ENCODE data around the gene GPR156. TPM values are rescaled to one million over a fixed set of nuclear protein-coding genes. Genes with fewer than 3 reads are reported as not detected.
A peak's percentile ranks its signal among the peaks of the same experiment; 100 is the strongest.

GPR156 gene
- total RNA-seq: under 1 TPM in 2 of 5 donors, not detected in 3; 0.37 to 0.89 TPM
- under 1 TPM in 1 of 3 donors, not detected in 2; 0.13 TPM for polyA plus RNA-seq
- long read RNA-seq, donor 1: 0 reads
- long read RNA-seq, donor 2, full-length matches to known transcripts: 1 of 1 reads
- long read RNA-seq, donor 2, partial matches to known transcripts: 0 of 1 reads
- long read RNA-seq, donor 2, other reads (novel, unspliced or antisense): 0 of 1 reads
- long read RNA-seq, donor 3: 0 reads
- long read RNA-seq, donor 4: 0 reads
- long read RNA-seq, donor 5: 0 reads
- long read RNA-seq, donor 6: 0 reads
- long read RNA-seq, donor 7: 0 reads
- long read RNA-seq, donor 8: 0 reads
- long read RNA-seq, donor 9: 0 reads
- long read RNA-seq, donor 10: 0 reads

GRCh38 chr3:120284747-120285507 lies at the start of gene GPR156:
Gene GPR156 (minus strand): TSS chr3:120285222. CDS start chr3:120244098, 41,124 bp downstream.
- no peak for TF ChIP-seq POLR2AphosphoS5 (IDR thresholded peaks at IDR 0.05)
- DNase-seq: peak in 1 of 2 donors; percentile 67
- 3 to 8% (median 5%) methylated on average over 28 to 72 of the region's 72 CpGs for WGBS, 5 donors
- intact Hi-C loops (cut with DNase I; ENCODE audit: low total_unique reads): no loop called here
- H3K4me1 ChIP-seq: peaks cover 7 to 14% (median 10%) of the 10 kb centered on the region in 4 donors
- peak within 1 kb of the TSS; percentile 49 to 55 (median 52) for H3K4me3 ChIP-seq
- peak within 1 kb of the TSS in 1 of 5 donors; percentile 38 for H3K27ac ChIP-seq
- H3K36me3 ChIP-seq: no peaks in the 10 kb centered on the region
- H3K27me3 ChIP-seq: peaks cover 0 to 32% (median 8%) of the 10 kb centered on the region in 3 donors
- no peaks in the 10 kb centered on the region for H3K9me3 ChIP-seq

- Histone ChIP-seq H3K4me3 (no peak overlapping the region), H3K9me3 (no peaks in the 10 kb centered on the region), H3K4me1 (no peaks in the 10 kb centered on the region), H3K36me3 (peaks cover 32 to 76% (median 71%) of the 10 kb centered on the region in 4 donors), H3K27me3 (no peaks in the 10 kb centered on the region), H3K27ac (no peak overlapping the region)
- intact Hi-C loops (cut with DNase I; ENCODE audit: low total_unique reads): no loop called here
- WGBS, 5 donors: 92 to 99% (median 95%) methylated on average over 8 of the region's 8 CpGs
- no peak for TF ChIP-seq EP300 (IDR thresholded peaks at IDR 0.05)
- no peak for TF ChIP-seq POLR2AphosphoS5 (IDR thresholded peaks at IDR 0.05)
- TF ChIP-seq CTCF (IDR thresholded peaks at IDR 0.05): no peak
- TF ChIP-seq POLR2A (IDR thresholded peaks at IDR 0.05): no peak
- no peak for DNase-seq
These were observed 47.6 kb upstream of the GPR156 start for GRCh38 chr3:120332646-120333045.

GRCh38 chr3:120331076-120331475 lies 46.1 kb upstream of the GPR156 start:
- Histone ChIP-seq H3K4me3 (no peak overlapping the region), H3K27ac (no peak overlapping the region), H3K9me3 (no peaks in the 10 kb centered on the region), H3K4me1 (no peaks in the 10 kb centered on the region), H3K36me3 (peaks cover 32 to 78% (median 73%) of the 10 kb centered on the region in 4 donors), H3K27me3 (no peaks in the 10 kb centered on the region)
- 91 to 97% (median 95%) methylated on average over 2 of the region's 2 CpGs for WGBS, 5 donors
- no peak for TF ChIP-seq POLR2AphosphoS5 (IDR thresholded peaks at IDR 0.05)
- TF ChIP-seq EP300 (IDR thresholded peaks at IDR 0.05): no peak
- no peak for TF ChIP-seq CTCF (IDR thresholded peaks at IDR 0.05)
- TF ChIP-seq POLR2A (IDR thresholded peaks at IDR 0.05): no peak
- intact Hi-C loops (cut with DNase I; ENCODE audit: low total_unique reads): no loop called here
- no peak for DNase-seq

- H3K36me3 ChIP-seq: peaks cover 15 to 69% (median 66%) of the 10 kb centered on the region in 4 donors
- TF ChIP-seq CTCF (IDR thresholded peaks at IDR 0.05) (no peak), POLR2AphosphoS5 (IDR thresholded peaks at IDR 0.05) (no peak), POLR2A (IDR thresholded peaks at IDR 0.05) (no peak), EP300 (IDR thresholded peaks at IDR 0.05) (no peak)
- no peak for DNase-seq
- H3K4me3 ChIP-seq: no peak overlapping the region
- no peaks in the 10 kb centered on the region for H3K27me3 ChIP-seq
- WGBS, 5 donors: 69 to 91% (median 70%) methylated on average over 2 of the region's 2 CpGs
- intact Hi-C loops (cut with DNase I; ENCODE audit: low total_unique reads): no loop called here
- no peaks in the 10 kb centered on the region for H3K9me3 ChIP-seq
- no peaks in the 10 kb centered on the region for H3K4me1 ChIP-seq
- H3K27ac ChIP-seq: no peak overlapping the region
These were observed 41.8 kb upstream of the GPR156 start for GRCh38 chr3:120326784-120327183.
